SH-SY5Y (cell line): ENCODE data around the gene EVI2B.

Source experiments
- GATA2 ChIP-seq: IDR thresholded peaks from 2 replicates; pipeline ENCODE4 v1.6.1; 2011; ENCODE audit warnings: mild to moderate bottlenecking, low read depth, low read length
- GATA3 ChIP-seq: IDR thresholded peaks from 2 replicates; pipeline ENCODE4 v1.6.1; 2011; ENCODE audit warnings: low read depth, mild to moderate bottlenecking, low read length, moderate library complexity

EVI2B gene

GRCh38 chr17:31320241-31320640, 6.4 kb upstream of the EVI2B start:
- TF ChIP-seq GATA2 (no peak), GATA3 (no peak)

- no peak for TF ChIP-seq GATA3
- TF ChIP-seq GATA2: no peak
Measured at GRCh38 chr17:31318851-31319661, 5.2 kb upstream of the EVI2B start.

DNA sequence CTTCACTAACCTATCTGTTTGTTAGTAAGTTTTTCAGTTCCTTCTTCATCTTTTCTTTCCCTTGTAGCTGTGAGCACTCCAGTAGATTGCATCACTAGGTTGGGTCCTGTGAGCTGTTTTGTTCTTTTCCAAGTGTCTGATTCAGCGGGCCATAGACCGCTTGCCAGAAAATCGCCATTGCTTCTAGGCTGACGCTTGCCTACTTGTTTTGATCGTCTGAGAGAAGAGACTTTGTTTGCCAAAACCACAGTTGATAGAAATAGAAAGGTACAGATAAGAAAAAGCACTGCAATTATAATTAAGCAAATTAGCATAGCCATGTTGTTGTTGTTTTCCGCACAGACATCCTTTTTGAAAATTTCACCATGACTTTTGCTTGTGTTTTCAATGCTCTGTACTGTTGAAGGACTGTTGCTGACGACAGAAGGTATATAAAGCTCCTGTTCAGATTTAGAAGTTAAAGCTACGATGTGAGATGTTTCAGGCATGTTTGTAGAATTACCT, 4.5 kb upstream of the EVI2B start:
- TF ChIP-seq GATA3 (no peak), GATA2 (no peak)

GRCh38 chr17:31314782-31315100, 887 bp upstream of the EVI2B start:
- TF ChIP-seq GATA2 (no peak), GATA3 (no peak)

DNA sequence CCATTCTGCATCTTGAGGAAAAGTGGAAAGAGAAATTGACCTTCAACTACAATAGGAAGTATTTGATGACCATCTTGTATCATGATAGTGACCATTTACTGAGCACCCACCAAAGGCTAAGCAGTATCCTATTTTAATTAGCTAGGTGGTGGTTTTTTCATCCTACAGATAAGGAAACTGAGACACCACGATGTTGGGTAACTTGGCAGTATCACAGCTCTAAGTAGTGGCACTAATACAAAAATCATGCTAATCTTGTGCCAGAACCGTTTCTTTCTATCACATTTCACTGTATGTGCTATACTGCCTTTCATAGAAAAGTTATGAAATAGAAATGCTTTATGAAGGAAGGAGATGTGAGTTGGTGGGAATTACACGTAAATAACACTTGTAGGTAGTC, 2.3 kb downstream of the EVI2B start:
- TF ChIP-seq GATA3 (no peak), GATA2 (no peak)

DNA sequence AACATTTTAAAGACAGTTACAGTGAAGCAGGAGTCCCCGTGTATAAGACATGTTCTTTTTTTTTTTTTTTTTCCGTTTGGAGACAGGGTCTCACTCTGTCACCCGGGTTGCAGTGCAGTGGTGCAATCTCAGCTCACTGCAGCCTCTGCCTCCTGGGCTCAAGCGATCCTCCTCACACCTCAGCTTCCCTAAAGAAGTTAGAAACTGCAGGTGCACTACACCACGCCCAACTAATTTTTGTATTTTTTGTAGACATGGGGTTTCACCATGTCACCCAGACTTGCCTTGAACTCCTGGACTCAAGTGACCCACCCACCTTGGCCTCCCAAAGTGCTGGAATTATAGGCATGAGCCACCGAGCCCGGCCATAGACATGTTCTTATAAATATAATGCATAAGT, 3.0 kb downstream of the EVI2B start:
- TF ChIP-seq GATA3 (no peak), GATA2 (no peak)

DNA sequence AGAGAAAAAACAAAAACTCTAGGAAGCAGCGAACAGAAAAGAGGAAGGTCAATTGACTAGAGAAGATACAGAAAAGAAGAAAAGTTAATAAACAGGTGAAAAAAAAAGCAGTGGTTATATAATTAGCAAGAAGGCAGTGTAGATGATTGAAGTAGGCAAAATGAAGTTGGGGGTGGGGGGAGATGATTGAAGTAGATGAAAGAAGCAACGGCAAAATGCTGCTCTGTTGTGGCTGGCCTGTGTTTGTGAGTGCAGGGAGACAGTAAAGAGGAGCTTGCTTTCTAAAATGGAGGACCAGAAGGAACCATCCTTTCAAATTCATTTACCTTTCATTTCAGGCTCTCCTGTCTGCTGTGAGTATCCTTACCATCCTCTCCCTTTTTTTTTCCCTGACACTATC, 3.6 kb downstream of the EVI2B start:
- TF ChIP-seq GATA2: no peak
- no peak for TF ChIP-seq GATA3

DNA sequence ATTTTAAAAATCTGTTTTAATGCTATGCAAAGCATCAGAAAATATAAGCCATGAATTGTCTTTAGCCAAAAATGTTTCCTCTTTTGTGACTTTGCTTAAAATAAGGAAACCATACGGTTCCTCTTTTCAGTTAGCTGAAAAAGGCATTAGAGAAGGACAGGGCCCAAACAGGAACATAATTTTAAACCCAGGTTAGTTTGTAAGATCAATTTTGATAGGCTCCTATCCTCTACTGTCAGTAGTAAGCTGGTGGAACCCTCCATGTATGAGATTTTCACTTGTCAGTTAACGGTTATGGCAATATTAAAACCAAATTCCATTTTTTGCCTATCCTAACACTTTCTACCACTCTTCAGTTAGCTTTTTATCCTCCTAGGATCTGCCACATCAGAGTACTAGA, 4.3 kb downstream of the EVI2B start:
- TF ChIP-seq GATA3 (no peak), GATA2 (no peak)

GRCh38 chr17:31308372-31309334, 5.2 kb downstream of the EVI2B start:
- TF ChIP-seq GATA2 (no peak), GATA3 (no peak)

- TF ChIP-seq GATA3: no peak
- TF ChIP-seq GATA2: no peak
Measured at GRCh38 chr17:31307640-31308039, 6.2 kb downstream of the EVI2B start.

GRCh38 chr17:31299624-31300023, 14.2 kb downstream of the EVI2B start:
- TF ChIP-seq GATA3 (no peak), GATA2 (no peak)

DNA sequence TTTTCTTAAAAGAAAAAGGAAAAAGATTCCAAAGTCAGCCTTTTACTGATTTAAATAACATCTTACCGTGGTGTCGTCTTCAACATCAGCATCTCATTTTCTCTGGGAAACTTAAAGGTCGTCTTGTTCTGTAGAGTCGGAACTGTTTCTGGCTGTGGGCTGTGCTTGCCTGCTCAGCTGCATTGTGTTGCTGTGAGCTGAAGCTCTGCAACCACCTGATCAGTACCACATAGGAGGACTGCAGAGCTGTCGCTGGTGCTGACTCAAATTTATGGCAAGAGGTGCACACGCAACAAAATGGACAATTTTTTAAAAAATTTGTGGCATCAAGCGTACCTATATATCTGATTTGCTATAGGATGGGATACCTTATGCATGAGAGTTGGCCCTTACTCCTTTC, 16.8 kb downstream of the EVI2B start, which contains the start of gene OMG:
Gene OMG, minus strand, starts transcription at position 150 of the 400 bp plus-strand sequence. CDS start 908 bp downstream, outside the sequence.
- TF ChIP-seq GATA2 (no peak), GATA3 (no peak)

GRCh38 chr17:31296142-31296541, 17.7 kb downstream of the EVI2B start:
- no peak for TF ChIP-seq GATA2
- TF ChIP-seq GATA3: no peak

DNA sequence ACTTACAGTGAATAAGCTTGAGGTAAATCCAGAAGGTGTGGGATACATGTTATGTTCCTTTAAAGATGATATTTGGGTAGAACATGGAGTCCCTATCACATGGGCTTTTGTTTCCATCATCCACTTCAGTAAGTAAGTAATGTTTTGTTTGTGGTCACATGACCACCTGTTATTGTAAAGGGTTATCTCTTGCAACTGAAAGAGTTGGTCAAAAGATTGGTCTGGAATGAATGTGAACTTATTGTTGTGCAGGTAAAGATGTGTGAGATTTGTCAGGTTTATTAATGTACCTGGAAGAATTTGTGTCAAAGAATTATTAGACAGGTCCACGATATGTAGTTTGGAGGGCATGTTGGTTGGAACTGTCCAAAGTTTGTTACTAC, 18.4 kb downstream of the EVI2B start:
- TF ChIP-seq GATA2: no peak
- no peak for TF ChIP-seq GATA3
